ENCODE data around the gene ENAM.
A peak's percentile ranks its signal among the peaks of the same experiment; 100 is the strongest.

ENAM gene

DNA sequence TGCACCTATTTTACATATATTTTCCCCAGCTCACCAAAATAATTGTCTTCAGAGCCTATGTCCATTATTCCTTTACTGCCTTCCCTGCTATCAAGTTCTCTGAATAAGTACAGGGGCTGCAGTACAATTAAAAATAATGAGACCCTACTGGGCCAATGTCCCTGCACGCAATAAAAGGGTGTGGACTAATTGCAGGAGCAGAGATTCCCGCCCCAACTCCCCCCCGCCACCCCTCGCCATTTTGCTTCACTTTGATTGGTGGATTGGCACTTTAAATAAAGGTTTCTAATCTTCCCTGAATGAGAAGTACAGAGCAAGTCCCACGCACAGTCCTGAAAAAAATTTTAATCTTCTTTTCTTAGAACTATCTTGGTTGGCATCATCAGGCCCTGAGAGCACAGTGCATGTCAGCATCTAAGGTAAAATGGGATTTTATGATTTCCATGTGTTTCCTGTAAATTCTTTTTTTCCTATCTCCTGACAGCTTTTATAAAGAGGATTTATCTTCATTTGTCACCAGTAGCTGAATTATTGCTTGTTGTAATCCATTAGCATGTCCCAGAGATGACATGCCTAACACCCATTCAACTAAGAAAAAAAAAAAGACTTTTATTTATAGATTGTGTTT, 36.5 kb upstream of the ENAM start, which contains the start of gene AMBN:
Gene AMBN (plus strand): TSS at position 302 of the 628 bp plus-strand sequence. CDS start 103 bp downstream, at position 405.
- DNase-seq (ENCODE audit: extremely low read depth, low read depth): no peak
- TF ChIP-seq, protein P1, sequence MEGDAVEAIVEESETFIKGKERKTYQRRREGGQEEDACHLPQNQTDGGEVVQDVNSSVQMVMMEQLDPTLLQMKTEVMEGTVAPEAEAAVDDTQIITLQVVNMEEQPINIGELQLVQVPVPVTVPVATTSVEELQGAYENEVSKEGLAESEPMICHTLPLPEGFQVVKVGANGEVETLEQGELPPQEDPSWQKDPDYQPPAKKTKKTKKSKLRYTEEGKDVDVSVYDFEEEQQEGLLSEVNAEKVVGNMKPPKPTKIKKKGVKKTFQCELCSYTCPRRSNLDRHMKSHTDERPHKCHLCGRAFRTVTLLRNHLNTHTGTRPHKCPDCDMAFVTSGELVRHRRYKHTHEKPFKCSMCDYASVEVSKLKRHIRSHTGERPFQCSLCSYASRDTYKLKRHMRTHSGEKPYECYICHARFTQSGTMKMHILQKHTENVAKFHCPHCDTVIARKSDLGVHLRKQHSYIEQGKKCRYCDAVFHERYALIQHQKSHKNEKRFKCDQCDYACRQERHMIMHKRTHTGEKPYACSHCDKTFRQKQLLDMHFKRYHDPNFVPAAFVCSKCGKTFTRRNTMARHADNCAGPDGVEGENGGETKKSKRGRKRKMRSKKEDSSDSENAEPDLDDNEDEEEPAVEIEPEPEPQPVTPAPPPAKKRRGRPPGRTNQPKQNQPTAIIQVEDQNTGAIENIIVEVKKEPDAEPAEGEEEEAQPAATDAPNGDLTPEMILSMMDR (IDR thresholded peaks at IDR 0.05; ENCODE audit: low read depth, low read length, missing control alignments): no peak
- H3K4me3 ChIP-seq (replicated peaks; ENCODE audit: low read depth, low read length): no peak within 1 kb of the TSS

DNA sequence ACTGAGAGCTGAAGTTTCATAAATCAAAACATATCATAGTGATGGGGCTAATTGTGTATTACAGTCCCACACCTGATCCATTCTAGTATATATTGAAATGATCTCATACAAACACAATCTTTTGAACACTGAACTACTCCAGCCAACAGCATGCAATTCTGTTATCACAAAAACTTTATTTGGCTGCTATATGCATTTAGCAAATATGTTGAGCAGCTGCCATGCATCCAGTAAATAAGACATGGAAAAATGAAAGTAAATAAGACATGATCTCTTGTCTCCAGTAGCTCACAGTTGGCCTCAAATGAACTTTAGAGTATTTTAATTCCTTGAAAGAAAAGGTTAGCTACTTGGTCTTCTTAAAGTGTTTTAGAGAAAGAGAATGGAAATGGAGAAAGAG, 34.3 kb upstream of the ENAM start:
- DNase-seq (ENCODE audit: extremely low read depth, low read depth): no peak
- TF ChIP-seq, protein P1 (IDR thresholded peaks at IDR 0.05; ENCODE audit: low read depth, low read length, missing control alignments): no peak
- no peak overlapping the region for H3K4me3 ChIP-seq (replicated peaks; ENCODE audit: low read depth, low read length)

DNA sequence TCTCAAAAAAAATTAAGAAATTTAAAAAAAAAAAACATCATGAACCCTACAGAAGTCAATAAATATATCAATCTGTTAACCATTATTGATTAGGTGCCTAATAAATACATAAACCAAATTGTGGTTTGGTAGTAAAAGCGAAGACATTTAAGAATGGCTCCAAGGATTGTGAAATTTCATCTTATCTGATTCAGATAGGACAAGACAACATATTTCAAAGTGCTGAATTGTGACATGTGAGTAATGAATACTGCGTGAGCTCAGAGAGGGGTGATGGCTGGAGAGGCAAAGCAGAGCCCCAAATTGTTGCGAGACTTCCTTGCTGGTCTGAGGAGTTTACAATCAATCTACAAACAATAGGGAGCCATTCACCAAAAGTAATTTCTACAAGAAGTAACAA, 28.2 kb upstream of the ENAM start:
- TF ChIP-seq, protein P1 (IDR thresholded peaks at IDR 0.05; ENCODE audit: low read depth, low read length, missing control alignments): no peak
- no peak for DNase-seq (ENCODE audit: extremely low read depth, low read depth)
- no peak overlapping the region for H3K4me3 ChIP-seq (replicated peaks; ENCODE audit: low read depth, low read length)

DNA sequence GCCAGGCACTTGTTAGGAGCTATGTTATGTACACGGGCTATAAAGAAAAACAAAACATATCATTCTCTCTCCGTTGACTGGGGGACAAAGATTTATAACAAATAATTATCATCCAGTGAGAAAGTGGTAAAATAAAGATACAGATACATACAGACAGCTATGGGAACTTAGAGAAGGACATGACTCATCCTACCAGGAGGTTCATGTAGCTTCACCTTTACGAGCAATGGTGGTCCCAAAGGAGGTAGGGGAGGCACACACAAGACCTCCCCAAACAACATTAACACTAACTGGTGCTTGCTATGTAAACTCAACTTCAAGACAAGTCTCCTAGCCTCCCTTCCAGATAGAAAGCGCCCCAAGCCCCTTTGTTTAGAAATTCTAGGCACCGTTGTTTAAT, 27.6 kb upstream of the ENAM start:
- TF ChIP-seq, protein P1 (IDR thresholded peaks at IDR 0.05; ENCODE audit: low read depth, low read length, missing control alignments): no peak
- DNase-seq (ENCODE audit: extremely low read depth, low read depth): no peak
- H3K4me3 ChIP-seq (replicated peaks; ENCODE audit: low read depth, low read length): no peak overlapping the region

DNA sequence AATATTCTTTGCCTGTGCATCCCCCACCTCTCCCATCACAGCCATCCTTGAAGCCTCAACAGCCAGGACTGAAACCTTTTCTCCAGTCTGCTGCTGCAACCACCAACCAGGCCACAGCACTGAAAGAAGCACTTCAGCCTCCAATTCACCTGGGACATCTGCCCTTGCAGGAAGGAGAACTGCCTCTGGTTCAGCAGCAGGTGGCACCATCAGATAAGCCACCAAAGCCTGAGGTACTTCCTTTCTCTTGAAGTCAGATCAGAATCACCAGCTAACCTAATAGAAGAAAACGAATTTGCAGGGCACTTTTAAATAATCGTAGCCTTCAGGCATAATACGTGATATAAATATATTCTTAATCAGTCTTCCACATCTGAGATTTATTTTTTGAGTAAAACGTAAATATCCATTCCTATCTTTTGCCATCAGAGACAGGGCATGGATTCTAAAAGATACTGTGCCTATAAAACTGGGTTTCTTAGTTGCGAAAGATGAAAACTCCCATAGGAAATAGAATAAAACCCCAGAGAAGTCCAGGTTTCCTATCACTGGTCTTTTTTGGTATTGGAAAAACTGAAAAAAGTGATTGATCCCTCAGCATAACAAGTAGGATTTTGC, 27.0 kb upstream of the ENAM start:
- TF ChIP-seq, protein P1 (IDR thresholded peaks at IDR 0.05; ENCODE audit: low read depth, low read length, missing control alignments): peak; percentile 77

DNA sequence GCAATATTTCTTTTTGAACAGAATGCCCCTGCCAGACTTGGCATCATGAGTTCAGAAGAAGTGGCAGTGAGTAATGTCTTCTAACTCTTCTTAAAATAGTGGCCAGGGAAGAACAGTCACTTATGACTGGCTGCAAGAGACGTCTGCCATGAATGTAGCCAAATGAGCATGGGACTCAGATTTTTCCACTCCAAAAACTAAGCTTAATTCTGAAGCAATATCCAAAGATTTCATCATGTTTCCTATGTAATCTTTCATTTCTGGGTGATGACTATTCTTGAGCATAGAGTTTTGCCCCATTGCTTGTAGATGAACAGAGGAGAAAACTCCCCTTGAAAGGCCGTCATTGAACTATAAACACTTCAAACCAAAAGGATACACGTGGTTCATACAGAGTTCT, 24.7 kb upstream of the ENAM start:
- no peak overlapping the region for H3K4me3 ChIP-seq (replicated peaks; ENCODE audit: low read depth, low read length)
- TF ChIP-seq, protein P1 (IDR thresholded peaks at IDR 0.05; ENCODE audit: low read depth, low read length, missing control alignments): no peak
- DNase-seq (ENCODE audit: extremely low read depth, low read depth): no peak

More for the DNA sequence above, 27.0 kb upstream of the ENAM start:
- H3K4me3 ChIP-seq (replicated peaks; ENCODE audit: low read depth, low read length): no peak overlapping the region
- DNase-seq (ENCODE audit: extremely low read depth, low read depth): peak; percentile 15

Measured in HFF-Myc (cell line).